ENCODE data around the gene GNB1. TPM values are rescaled to one million over a fixed set of nuclear protein-coding genes. Genes with fewer than 3 reads are reported as not detected.

GNB1 gene
- polyA plus RNA-seq, 3 donors = 278 to 310 (median 280) TPM

DNA sequence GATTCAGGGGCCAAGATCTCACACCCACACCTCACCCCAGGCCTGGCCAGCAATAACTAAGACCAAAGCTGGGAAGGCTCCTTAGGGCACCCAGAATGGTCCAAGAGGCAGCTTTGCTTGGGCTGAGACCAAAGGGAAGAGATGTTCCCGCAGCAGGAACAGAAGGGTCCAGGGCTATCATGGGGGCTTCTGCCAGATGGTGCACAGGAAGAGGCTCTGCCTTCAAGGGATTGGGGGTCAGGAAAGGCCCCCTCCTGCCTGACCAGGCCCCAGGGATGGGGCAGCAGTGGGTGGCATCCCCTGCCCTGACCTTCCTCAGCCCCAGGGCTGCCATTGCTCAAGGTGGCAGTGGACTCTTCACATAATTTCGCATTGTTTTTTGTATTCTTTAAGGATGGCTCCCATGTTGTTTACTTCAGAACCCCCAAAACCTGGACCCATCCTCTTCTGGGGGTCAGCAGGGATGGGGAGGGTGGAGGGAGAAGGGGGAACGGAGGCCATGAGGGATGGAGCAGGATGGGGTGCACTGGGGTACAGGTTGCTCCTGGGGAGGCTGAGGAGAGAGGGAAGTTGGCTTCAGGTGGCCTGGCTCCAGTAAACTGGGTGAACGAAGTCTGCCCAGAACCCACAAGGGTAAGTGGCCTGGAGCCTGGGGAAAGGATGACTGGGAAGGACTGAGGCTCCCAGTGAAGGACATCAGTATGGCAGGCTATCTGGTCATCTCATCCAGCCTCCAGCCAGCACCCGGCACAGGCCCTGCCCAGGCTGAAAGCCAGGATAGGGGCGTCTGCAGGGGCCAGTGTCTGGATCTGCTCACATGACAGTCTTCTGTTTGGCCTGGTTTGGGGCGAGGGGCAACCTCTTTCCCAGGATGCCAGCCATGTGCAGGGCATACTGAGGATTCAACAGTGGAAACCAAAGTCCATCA is 110.0 kb downstream of the GNB1 start:
- DNase-seq (ENCODE audit: extremely low read depth in 1 of 11, low read depth in 9 of 11, low spot score in 4 of 11) = no peak

GRCh38 chr1:1779691-1780597 is 110.9 kb downstream of the GNB1 start:
- DNase-seq (ENCODE audit: extremely low read depth in 1 of 11, low read depth in 9 of 11, low spot score in 4 of 11) = no peak

- DNase-seq (ENCODE audit: extremely low read depth in 1 of 11, low read depth in 9 of 11, low spot score in 4 of 11) = no peak
Observed at GRCh38 chr1:1779320-1779675, 111.6 kb downstream of the GNB1 start.

DNA sequence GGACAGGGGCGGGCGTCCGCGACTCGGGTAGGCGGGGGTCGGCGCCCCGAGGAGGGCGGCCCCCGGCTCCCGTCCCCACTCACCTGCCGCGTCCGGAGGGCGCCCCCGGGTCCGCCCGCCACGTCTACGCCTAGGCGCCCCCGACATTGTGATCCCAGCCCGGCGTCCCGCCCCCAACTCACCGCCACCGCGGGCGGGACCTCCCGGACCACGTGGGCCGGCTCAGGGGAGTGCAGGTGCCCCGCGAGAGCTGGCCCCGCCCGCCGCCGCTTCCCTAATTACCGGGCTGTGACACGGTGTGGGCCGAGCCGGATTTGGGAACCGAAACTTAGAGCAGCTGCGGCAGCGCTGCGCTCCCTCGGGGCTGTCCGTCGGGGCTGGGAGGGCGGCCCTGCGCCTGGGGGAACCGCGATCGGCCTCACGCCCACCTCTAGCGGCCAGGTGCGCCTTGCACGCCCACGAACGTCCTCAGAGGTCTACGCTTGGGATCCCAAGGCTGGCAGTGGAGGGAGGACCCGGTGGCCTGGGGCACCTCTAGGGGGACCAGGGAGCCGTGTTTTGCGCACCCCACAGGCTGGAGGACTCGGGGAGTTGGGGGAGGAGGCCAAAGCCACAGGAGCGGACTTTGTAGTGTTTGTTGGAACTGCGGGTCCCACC is 112.1 kb downstream of the GNB1 start:
- DNase-seq (ENCODE audit: extremely low read depth in 1 of 11, low read depth in 9 of 11, low spot score in 4 of 11) = no peak

- DNase-seq (ENCODE audit: extremely low read depth in 1 of 11, low read depth in 9 of 11, low spot score in 4 of 11) = peak in 2 of 11 donors; percentile 39 to 57
Observed at GRCh38 chr1:1777950-1778662, 112.8 kb downstream of the GNB1 start, which contains the start of gene NADK. TSS of gene NADK (minus strand) at chr1:1778470. CDS start at chr1:1765406, 13,064 bp downstream.

GRCh38 chr1:1777583-1777899 is 113.3 kb downstream of the GNB1 start:
- DNase-seq (ENCODE audit: extremely low read depth in 1 of 11, low read depth in 9 of 11, low spot score in 4 of 11) = no peak

- no peak for DNase-seq (ENCODE audit: extremely low read depth in 1 of 11, low read depth in 9 of 11, low spot score in 4 of 11)
Observed at GRCh38 chr1:1776672-1777582, 114.0 kb downstream of the GNB1 start.

DNA sequence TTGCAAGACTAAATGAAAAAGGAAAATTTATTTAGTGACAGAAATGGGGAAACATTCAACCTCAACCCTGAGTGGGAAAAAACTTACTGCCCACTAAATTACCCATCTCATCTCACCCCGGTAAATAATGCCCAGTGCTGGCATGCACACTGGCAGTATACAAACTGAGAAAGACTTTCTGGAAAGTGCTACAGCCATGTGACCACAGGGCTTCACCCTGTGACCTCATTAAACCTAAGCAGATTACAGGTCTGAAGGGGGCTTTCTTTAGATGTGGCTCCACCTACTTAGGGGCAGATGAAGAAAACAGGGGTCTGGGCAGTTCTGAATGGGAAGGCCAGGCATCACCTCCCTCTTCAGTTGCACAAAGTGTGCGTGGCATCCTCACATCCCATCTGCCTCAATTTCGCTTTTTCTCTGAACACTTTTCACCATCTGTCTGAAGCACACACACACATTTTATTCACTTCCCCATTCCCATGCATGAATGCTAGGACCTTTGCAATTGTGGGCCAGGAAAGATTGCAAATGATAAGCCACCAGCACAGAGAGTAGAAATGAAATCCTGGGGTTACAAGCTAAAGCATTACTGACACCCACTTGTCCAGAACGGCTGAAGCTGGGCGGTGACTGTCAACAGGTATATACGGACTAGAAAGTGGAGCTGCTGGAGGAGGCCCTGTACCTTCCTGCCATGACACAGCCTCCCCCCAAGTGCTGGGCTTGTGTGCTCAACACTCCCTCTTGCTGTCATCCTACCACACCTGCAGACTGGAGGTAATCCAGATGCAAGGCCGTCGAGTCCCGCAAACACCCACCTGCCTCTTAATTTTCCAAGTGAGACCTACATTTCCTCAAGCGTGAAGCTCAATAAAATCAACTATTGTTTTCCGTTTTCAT is 115.3 kb downstream of the GNB1 start:
- no peak for DNase-seq (ENCODE audit: extremely low read depth in 1 of 11, low read depth in 9 of 11, low spot score in 4 of 11)

DNA sequence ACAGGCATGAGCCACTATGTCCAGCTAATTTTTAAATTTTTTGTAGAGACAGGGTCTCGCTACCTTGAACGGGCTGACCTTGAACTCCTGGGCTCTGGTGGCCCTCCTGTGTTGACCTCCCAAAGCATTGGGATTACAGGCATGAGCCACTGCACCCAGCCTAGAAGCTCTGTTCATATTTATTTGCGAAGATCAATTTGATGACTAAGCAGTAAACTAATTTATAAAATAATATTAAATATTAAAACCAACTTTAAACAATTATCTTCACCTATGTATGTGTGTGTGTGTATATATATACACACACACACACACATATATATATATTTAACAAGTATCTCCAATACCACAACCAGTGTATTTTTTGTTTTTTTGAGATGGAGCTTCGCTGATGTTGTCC is 117.0 kb downstream of the GNB1 start:
- no peak for DNase-seq (ENCODE audit: extremely low read depth in 1 of 11, low read depth in 9 of 11, low spot score in 4 of 11)

DNA sequence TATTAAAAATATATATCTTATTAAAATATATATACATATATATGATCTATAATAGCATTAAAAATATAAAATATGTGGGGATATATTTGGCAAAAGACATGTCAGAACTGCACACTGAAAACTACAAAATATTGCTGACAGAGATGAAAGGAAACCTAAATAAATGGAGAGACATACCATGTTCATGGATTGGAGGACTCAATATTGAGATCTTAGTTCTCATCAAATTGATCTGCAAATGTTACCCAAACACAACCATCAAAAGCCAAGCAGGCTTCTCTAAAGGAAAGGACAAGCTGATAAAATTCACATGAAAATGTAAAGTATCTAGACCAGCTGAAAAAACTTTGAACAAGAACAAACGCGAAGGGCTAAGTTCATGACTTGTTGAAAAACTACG is 119.8 kb downstream of the GNB1 start:
- no peak for DNase-seq (ENCODE audit: extremely low read depth in 1 of 11, low read depth in 9 of 11, low spot score in 4 of 11)

DNA sequence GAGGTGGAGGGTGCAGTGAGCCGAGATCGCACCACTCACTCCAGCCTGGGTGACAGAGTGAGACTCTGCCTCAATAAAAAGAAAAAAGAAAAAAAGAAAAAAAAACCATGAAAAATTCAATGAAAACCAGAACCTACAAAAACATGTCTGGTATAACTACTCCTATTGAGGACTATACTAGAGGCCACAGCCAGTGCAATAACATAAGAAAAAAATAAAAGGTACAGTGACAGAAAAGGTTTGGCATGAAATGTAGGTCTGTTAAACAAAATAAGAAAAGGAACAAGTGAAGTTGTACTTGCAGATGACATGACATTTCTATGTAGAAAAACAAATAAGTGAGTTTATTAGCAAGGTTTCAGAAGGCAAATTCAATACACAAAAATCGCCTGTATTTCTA is 120.8 kb downstream of the GNB1 start:
- no peak for DNase-seq (ENCODE audit: extremely low read depth in 1 of 11, low read depth in 9 of 11, low spot score in 4 of 11)

- no peak for DNase-seq (ENCODE audit: extremely low read depth in 1 of 11, low read depth in 9 of 11, low spot score in 4 of 11)
Observed at GRCh38 chr1:1768249-1768992, 122.5 kb downstream of the GNB1 start.

DNA sequence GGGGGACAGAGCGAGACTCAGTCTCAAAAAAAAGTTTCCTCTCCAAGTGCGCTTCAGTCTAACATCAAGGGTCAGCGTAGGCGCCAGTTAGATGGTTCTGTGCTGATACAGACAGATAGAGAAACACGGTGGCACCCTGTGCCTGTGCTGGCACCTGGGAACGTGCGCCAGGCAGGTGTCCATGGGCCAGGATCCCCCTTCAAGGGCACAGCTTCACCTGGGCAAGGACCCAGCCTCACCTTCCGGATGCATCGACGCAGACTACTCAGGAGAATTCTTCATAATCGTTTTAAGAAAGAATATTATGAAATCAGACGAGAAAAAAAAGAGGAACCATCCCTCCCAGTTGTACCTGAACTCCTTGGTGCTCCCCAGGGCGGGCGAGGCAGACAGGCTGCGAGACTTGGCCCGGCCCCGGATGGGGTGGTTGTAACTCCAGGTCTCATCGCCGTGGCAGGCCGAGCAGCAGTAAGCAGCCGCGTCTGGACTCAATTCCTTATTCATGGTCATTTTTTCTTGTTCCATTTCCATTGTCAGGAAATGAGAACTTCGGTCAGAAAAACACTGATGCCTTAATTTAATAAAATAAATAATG is 125.9 kb downstream of the GNB1 start:
- DNase-seq (ENCODE audit: extremely low read depth in 1 of 11, low read depth in 9 of 11, low spot score in 4 of 11) = no peak

DNA sequence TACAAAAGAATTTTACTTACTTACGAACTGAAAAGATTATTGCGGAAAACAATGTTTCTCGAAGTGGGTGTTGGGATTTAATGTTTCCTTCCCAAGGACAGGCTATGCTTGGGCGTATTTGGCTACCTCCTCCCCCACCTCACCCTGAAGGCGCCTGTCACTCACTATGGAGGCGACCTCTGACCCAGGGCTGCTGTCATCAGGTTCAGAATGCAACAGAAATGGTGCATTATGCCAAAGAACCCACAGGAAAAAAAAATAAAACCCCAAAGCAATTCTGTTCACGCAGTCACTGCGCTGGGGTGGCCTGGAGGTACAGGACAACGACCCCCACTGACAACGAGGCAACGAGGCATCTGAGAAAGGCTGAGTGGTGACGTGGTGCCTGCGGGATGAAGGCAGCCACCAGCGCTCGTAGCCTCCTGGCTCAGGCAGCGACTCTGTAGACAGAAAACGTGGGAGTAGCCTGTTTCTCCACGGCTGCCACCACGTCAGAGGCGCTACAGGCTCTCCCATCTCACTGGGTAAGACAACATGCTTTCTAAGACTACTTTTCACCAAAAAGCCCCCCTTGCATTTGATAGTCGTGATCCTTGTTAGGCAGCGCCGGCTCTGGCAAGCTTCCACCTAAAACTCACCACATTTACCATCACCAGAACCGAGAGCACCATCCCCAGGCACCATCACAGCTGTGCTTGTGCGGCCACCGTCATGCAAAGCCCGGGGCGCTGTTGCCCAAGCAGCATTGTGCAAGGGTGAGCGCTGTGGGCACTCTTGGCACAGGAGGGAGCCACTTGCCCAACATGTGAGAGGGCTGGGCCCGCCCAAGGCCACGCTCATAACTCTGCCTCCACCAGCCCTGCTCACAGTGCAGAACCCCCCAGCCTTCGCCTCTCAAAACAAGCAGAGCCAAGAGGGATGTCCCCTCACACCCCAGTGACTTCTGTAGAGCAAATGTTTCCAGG is 126.9 kb downstream of the GNB1 start:
- DNase-seq (ENCODE audit: extremely low read depth in 1 of 11, low read depth in 9 of 11, low spot score in 4 of 11) = no peak
